Panc1 (cell line): ENCODE results near the gene COPS8.

Experiments used
- CTCF ChIP-seq: fragments of 450-650 bp; IDR thresholded peaks from 2 replicates; pipeline ENCODE4 v1.5.1; 2017; ENCODE audit warnings: mild to moderate bottlenecking
- POLR2AphosphoS5 ChIP-seq: IDR thresholded peaks from 2 replicates; pipeline ENCODE4 v1.6.1; 2012; ENCODE audit warnings: mild to moderate bottlenecking, low read depth, low read length, moderate library complexity

- TF ChIP-seq CTCF, result no peak
- TF ChIP-seq POLR2AphosphoS5, result no peak
Measured at GRCh38 chr2:237055386-237056100, 30.1 kb upstream of the COPS8 start.
